HG03064 (cell line): ENCODE results near the gene ZNF630.
"Not testable (repeated sequence)": the region's sequence is repeated elsewhere in the genome, so short reads cannot be mapped to it uniquely, and the experiment has no call there.

Experiments used
- ATAC-seq: cut with Tn5 transposase; IDR thresholded peaks from one replicate; pipeline ENCODE4 v1.9.1; 2021; ENCODE audit warnings: low read depth; ENCODE audit not compliant: unreplicated experiment

The ZNF630 gene

GRCh38 chrX:48071064-48071985 is at the start of gene ZNF630:
Gene ZNF630 (minus strand): TSS chrX:48071640. CDS start chrX:48066886, 4,754 bp downstream.
- no peak for ATAC-seq

- no peak for ATAC-seq
Measured at GRCh38 chrX:48107717-48108116, 36.3 kb upstream of the ZNF630 start.

DNA sequence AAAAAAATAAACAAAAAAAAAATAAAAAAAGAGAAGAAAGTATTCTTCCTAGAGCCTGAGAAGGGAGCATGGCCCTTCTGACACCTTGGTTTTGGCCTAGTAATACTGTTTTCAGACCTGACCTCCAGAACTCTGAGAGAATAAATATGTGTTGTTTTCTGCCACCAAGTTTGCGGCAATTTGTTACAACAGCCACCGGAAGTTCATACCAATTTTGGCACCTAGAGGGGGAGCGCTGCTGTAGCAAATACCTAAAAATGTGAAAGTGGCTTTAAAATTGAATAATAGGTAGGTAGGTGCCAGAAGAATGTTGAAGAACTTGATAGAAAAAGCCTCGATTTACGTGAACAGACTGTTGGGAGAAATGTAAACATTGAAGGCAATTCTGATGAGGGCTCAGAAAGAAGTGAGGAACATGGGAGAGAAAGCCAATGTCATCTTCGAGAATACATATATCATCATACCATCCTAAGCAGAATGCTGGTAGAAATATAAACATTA is 31.5 kb upstream of the ZNF630 start:
- ATAC-seq, result no peak

- no peak for ATAC-seq
Measured at GRCh38 chrX:48101443-48101842, 30.0 kb upstream of the ZNF630 start.

DNA sequence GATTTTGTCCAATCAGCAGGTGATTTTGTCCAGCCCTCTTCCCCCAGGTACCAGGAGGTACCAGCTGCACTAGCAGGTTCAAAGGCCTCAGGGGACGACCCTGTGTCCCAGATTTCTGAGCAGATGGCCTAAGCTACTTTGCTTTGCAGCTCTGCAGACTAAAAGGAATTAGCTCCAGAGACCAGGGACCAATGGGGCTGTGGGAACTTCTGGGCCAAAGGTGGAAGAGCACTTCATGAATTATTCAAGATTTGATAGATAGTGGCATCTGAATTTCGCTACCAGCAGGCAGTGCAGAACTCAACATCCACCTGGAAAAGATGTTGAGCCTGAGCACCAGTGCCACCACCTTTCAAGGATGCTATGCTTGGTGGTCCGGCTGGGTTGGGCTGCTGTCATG is 21.1 kb upstream of the ZNF630 start:
- ATAC-seq, result not testable (repeated sequence)

DNA sequence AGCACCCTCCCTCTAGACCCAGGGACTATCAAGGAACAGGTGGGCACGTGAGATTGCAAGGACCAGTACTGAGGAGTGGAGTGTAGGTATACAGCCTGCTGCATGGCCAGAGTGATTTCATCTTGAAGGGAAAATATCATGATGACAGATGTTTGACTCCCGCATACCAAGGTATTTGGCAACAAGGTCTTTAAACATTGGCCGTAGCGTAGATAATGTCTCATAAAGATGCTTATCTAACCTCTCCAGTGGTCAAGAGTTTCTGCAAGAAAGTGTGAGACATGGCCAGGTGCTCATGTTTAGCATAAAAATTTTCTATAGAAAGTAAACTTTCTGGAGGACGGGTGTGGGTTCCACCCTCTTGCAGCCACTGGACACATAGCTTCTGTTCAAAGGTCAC is 18.7 kb upstream of the ZNF630 start:
- ATAC-seq, result no peak

DNA sequence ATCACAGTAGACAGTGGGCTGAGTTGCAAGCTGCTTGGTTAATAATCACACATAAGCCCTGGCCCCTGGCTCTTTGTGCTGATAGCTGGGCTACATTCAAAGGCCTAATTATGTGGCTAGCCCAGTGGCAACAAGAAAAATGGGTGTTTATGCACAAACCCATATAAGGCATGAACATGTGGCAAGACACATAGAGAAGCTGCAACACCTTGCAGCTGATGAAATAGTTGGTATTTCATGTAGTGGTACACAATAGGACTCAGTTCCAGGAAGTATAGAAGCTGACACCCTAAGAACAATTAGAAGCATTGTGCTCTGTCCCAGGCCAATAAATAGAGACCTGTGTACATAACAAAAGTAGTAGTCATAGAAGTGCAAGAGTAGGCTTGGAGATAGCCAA is 14.6 kb upstream of the ZNF630 start:
- no peak for ATAC-seq

DNA sequence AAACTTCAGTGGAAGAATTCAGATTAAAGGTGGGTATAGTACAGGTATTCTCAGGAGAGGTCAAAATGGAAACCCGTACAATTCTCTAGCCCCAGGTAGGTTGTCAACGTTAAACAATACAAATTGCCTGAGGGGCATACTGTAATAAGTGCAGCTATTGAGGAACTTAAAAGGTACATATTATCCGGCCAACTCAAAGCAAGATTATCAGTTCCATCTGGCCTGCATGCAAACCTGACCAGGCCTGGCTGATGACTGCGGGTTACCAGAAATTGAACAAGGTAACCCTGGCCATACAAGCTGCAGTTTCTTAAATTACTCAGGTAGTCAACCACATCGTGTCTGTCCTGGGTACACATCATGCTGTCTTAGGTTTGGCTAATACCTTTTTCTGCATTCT is 12.3 kb upstream of the ZNF630 start:
- no peak for ATAC-seq

GRCh38 chrX:48083212-48083611 is 11.8 kb upstream of the ZNF630 start:
- ATAC-seq, result no peak

- ATAC-seq, result no peak
Measured at GRCh38 chrX:48076343-48076742, 4.9 kb upstream of the ZNF630 start.

- ATAC-seq, result no peak
Measured at GRCh38 chrX:48071986-48072605, 656 bp upstream of the ZNF630 start.

GRCh38 chrX:48068096-48068887 is 3.1 kb downstream of the ZNF630 start:
- no peak for ATAC-seq

GRCh38 chrX:48064261-48064660 is 7.2 kb downstream of the ZNF630 start:
- ATAC-seq, result no peak

DNA sequence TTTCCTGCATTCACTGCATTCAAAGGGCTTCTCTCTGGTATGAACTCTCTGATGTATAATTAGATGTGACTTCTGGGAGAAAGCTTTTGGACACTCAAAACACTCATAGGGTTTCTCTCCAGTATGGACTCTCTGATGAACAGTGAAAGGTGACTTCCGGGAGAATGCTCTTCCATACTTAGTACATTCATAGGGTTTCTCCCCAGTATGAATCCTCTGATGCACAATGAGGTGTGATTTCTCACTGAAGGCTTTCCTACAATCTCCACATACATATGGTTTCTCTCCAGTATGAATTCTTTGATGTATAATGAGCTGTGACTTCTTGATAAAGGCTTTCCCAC is 12.2 kb downstream of the ZNF630 start:
- no peak for ATAC-seq

- ATAC-seq, result no peak
Measured at GRCh38 chrX:48058621-48059295, 12.7 kb downstream of the ZNF630 start.

GRCh38 chrX:48046846-48047245 is 24.6 kb downstream of the ZNF630 start:
- no peak for ATAC-seq

- no peak for ATAC-seq
Measured at GRCh38 chrX:48045410-48046311, 25.8 kb downstream of the ZNF630 start.

DNA sequence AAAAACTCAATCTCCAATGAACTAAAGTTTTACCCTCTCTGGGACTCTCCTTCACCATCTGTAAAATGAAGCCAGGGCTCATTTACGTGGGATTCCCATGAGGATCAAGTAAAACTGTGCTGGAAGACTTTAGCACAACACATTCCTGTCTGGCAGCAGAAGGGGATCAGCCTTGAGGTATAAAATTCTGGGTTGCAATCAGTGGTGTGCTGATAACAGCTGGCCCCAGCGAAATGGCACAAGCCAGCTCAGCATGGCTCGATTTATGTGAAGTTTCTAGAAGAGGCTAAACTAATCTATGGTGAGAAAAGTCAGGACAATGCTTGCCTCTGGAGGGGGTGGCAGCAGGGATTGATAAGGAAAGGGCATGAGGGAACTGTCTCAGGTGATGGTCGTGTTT is 28.4 kb downstream of the ZNF630 start:
- ATAC-seq, result no peak

DNA sequence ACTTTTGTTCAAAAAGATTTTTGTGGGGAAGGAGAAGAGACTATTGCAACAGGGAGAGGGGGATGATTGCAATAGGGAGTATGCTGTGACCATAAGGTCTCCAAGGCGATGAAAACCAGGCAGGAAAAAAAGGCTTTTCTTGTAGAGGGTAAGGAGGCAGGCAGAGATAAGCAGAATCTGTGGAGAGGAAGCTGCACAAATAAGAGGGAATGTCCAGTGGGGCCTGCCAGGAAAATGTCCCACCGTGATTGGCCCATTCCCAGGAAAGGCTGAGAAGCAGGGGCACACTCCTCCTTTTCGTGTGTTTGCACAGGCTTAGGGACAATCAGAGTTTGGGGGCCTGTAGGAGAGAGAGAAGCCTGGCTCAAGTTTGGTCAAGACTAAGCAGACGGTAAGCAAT is 35.5 kb downstream of the ZNF630 start:
- ATAC-seq, result no peak
